HG03565 (cell line): ENCODE results near the gene CD276.
"Not testable (repeated sequence)": the region's sequence is repeated elsewhere in the genome, so short reads cannot be mapped to it uniquely, and the experiment has no call there.

Experiments used
- ATAC-seq: cut with Tn5 transposase; IDR thresholded peaks from one replicate; pipeline ENCODE4 v1.9.1; 2021; ENCODE audit warnings: mild to moderate bottlenecking, moderate library complexity; ENCODE audit not compliant: unreplicated experiment

Gene CD276

DNA sequence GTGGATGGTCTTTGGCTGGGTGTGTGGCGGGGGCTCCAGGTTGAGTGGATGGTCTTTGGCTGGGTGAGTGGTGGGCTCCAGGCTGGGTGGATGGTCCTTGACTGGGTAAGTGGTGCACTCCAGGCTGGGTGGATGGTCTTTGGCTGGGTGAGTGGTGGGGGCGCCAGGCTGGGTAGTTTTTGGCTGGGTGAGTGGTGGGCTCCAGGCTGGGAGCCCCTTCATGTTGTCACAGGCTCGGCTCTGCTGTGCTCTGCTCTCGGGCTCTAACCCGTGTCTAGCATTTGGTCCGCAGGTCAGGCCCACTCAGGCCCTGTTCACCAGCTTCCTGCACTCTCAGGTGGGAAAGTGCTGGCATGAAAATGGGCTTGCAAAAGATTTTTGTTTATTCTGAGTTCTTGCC is 25.1 kb downstream of the CD276 start:
- ATAC-seq: no peak

DNA sequence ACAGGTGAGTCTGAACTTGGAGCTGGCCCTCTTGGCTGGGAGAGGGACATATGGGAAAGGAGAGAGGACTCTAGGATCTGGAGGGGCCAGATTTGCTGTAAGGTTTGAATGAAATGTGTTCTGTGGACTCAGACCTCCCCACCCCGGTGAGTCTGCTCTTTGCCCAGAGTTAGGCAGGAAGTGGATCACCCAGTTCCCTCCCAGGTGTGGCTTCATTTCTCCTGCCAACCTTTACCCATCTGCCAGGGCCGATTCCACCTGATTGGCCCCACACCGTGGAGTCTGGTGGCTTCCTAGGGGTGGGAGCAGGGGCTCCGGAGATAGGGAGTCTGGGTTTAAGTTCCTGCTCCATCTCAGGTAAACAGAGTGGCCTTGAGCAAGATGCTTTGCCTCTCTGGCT is 25.5 kb downstream of the CD276 start:
- no peak for ATAC-seq

DNA sequence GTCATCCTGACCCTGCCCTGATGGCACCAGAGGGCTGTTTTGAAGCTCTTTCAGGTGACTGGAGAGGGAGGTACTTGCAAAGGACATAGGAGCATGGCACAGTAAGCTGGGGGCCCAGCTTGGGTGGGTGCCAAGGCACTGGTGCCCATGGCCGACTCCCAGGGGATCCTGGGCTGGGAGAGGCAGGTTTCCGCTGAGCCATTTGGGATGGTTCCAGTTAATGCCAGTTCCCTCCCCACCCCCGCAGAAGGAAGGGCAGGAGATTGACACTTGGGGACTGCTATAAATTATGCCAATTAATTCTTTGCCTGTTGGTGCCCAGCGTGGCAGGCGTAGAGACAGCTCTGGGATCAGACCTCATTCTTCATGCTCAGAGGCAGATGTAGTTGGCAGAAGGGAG is 26.1 kb downstream of the CD276 start:
- ATAC-seq: no peak

DNA sequence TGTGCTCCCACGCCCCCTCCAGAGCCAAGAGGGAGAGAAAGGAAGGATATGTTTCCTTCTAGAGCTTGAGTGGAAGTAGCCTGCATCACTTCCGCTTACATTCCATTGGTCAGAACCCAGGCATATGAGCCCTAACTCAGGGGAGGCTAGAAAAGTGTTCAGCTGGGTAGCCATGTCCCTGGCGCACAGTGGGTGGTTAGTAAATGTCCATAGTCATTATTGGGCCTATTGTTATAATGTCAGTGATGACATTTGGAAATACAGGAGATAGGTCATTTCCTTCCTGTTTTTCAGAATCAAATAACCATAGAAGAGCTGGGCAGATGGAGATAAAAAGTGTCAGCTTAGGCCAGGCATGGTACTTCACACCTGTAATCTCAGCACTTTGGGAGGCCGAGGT is 27.3 kb downstream of the CD276 start:
- no peak for ATAC-seq

DNA sequence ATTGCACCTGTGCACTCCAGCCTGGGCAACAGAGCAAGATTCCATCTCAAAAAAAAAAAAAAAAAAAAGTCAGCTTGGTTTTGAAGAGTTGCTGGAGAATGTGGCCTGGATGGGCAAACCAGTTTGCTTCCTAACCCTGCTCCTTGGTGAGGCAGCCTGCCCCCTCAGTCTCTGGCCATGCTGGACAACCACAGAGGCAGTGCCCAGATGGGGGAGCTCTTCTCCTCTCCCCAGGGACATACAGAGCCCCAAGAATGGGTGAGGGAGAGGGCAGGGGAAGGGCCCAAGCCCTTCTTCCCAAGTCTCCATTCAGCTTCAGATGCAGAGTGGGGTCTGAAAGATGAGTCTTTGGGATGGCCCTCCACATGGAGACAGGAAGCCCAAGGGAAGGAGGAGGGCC is 27.9 kb downstream of the CD276 start:
- ATAC-seq: no peak

- no peak for ATAC-seq
Observed at GRCh38 chr15:73714695-73715301, 30.6 kb downstream of the CD276 start.

GRCh38 chr15:73715417-73715816 is 31.2 kb downstream of the CD276 start:
- no peak for ATAC-seq

GRCh38 chr15:73716417-73716816 is 32.2 kb downstream of the CD276 start:
- no peak for ATAC-seq

DNA sequence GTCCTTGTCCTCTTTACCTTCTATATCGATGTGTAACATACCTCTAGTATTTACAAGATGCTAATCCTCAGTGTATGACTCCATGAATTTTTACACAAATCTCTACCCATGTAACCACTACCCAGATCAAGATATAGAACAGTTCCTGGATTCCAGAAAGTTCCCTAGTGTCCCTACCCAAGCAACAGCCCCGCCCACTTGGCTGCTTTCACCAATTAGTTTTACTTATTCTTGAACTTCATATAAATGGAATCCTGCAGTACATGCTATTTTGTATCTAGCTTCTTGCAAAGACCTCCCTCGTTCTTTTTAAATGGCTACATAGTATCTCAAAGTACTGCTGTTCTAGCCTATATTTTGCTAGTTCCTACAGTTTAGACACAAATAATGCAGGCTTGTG is 33.0 kb downstream of the CD276 start:
- ATAC-seq: no peak

DNA sequence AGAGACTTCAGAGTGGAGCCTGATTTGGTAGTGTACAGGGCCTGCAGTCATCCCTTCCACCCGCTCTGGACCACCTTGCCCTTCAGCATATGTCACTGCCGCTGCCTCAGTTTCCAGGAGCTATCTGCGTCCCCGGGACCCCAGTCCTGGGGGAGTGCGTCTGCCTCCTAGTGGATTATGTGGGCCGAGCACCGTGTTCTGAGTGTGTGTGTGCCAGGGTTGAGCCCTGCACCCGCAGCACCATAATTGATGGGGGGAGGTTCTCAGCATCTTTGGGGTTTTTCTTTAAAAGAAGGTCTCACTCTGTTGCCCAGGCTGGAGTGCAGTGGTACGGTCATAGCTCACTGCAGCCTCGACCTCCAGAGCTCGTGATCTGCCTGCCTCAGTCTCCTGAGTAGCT is 33.6 kb downstream of the CD276 start:
- no peak for ATAC-seq

GRCh38 chr15:73718694-73719093 is 34.5 kb downstream of the CD276 start:
- ATAC-seq: no peak

- no peak for ATAC-seq
Observed at GRCh38 chr15:73722425-73722824, 38.2 kb downstream of the CD276 start.

- ATAC-seq: no peak
Observed at GRCh38 chr15:73723191-73723590, 39.0 kb downstream of the CD276 start.

DNA sequence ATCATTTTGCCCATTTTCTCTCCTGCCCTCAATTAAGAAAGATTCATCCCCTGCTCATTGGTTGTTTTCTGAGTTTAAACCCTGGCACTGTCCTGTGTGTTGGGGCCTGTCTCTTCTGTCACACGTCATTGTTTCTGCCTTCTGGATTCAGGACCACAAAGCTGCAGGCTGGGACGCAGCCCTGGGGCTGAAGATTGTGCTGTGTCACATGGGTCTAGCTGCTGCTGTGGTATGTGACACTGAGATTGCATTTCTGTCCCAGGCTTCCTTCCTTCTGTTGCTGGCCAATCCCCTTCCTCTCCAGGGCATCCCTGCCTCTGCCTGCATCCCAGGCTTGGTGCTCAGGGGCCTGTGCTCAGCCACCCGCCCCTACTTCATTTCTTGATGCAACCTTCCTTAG is 40.0 kb downstream of the CD276 start:
- ATAC-seq: no peak

- no peak for ATAC-seq
Observed at GRCh38 chr15:73727330-73727976, 43.3 kb downstream of the CD276 start.

GRCh38 chr15:73732051-73732450 is 47.9 kb downstream of the CD276 start:
- ATAC-seq: not testable (repeated sequence)

- ATAC-seq: no peak
Observed at GRCh38 chr15:73732930-73733329, 48.7 kb downstream of the CD276 start.

- ATAC-seq: no peak
Observed at GRCh38 chr15:73737535-73737934, 53.4 kb downstream of the CD276 start.

DNA sequence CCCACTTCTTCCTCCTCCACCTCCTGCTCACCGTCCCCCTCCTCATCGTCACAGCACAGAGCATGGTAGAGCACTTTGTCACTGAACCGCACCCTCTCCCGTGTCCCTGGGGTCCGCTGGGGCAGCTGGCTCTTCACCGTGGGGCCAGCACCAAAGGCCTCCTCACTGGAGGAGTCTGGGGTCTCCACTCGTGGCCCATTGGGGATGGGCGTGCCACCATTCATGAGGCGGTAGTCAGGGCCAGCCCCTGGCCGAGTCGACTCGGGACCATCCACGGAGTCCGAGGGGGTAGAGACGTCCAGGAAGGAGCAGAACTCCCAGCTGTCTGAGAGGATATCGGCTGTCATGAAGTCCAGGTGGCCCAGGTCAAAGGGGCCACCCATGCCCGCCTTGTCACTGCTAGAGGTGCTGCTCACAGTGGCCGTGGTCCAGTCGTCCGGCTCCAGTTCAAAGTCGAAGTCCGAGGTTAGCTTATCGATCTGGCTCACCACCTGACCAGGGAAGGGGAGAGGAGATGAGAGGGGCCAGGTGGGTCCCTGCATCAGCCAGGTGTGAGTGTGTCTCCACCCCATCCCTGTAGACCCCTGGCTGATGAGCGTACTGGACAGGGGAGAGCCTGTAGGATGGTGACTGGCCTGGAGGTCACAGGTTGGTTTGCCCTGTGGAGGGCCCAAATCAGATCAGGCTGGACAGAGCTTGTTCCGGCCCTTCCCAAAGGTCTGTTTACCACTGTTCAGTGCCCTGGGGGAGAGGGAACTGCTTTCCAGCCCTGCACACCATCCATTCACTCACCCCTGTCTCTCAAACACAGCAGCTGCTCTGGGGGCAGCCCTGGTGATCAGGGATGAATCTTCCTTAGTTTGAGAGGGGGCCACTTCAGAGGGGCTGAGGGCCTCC is 56.2 kb downstream of the CD276 start:
- ATAC-seq: no peak

DNA sequence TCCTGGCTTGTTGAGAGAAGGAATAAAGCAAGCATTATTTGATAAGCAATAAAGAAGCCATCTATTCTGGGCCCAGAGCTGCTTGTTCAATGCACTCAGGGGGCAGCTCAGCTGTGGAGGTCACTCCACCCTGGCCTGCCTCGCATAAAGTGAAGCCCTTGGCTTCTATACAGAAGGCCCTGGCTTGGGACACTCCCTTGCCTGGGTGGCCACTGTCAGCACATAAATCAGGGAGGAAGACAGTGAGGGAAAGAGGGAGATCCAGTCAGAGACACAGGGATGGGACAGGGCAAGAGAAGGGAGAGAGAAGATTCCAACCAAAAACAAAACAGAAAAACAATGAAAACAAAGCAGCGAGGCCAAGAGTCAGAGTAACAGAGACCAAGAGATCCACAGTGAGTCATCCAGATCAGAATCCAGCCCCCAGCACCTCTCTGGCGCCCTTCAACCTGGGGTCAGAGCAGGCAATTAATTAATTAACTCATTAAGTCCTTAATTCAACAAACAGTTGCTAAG is 57.2 kb downstream of the CD276 start:
- no peak for ATAC-seq

DNA sequence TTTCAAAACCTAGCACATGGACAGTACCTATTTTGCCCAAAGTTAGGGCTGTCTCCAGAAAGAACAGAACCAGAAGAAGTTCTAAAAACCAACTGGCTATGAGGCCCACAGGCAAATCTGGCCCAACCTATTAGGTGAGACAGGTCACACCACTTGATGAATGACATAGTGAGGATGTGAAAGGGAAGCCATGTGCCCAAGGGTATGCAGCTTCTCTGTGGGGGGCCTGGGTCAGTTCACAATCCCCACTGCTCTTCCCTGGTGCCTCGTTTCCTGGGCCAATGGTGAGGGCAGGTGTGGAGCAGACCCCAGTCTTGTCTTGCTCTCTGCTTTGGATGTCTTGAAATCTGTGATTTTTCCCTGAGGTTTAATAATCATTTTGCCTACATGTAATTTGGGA is 60.1 kb downstream of the CD276 start:
- ATAC-seq: no peak

DNA sequence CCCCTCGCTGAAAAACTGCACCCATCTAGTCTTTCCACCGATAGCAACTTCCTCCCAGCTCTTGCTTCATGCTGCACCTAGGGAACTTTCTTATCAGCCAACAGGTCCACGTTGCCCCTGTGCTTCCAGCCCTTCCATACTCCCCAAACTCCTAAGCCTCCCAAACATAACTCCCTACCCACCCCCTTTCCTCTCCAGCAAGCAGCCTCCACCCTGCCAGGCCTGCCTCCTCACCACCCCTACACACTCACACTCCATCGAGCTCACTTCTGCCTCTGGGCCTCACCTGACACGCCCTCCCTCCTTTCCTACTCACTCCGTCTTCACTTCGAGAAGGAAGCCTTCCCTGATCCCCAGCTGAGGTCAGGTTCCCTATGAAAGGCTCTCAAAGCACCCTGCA is 60.9 kb downstream of the CD276 start:
- ATAC-seq: no peak
